Sigmoid colon (tissue), 4 donors: ENCODE data around the gene PCDHGA1.

Source experiments
- EP300 ChIP-seq, 4 donors: sonication (generic); formaldehyde crosslinking; IDR thresholded peaks; one replicate each; pipeline ENCODE4 v1.6.1; 2017; ENCODE audit warnings: antibody characterized with exemption in 4 of 4
- POLR2A ChIP-seq, 2 donors: fragments of 450-650 bp; IDR thresholded peaks; one replicate each; pipeline ENCODE4 v1.6.1; 2016; ENCODE audit warnings: antibody characterized with exemption in 2 of 2, mild to moderate bottlenecking in 2 of 2, moderate library complexity in 2 of 2
- POLR2AphosphoS5 ChIP-seq, 4 donors: sonication (generic); formaldehyde crosslinking; IDR thresholded peaks; one replicate each; pipeline ENCODE4 v1.6.1; 2017; ENCODE audit warnings: antibody characterized with exemption in 4 of 4
- TF ChIP-seq, protein P1 (sequence below), 4 experiments: fragments of 450-650 bp in 3 of 4; fragments of 200-600 bp in 1 of 4; IDR thresholded peaks; one replicate each; pipeline ENCODE4 v1.5.1; 2016 to 2019; ENCODE audit warnings: antibody characterized with exemption in 4 of 4, mild to moderate bottlenecking in 3 of 4, moderate library complexity in 2 of 4

DNA sequence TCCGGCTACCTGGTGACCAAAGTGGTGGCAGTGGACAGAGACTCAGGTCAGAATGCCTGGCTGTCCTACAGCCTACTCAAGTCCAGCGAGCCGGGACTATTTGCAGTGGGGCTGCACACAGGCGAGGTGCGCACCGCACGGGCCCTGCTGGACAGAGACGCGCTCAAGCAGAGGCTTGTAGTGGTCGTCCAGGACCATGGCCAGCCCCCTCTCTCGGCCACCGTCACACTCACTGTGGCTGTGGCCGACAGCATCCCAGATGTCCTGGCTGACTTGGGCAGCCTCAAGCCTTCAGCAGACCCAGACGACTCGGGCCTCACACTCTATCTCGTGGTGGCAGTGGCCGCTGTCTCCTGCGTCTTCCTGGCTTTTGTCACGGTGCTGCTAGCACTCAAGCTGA lies 26.6 kb downstream of the PCDHGA1 start:
- TF ChIP-seq, protein P1, sequence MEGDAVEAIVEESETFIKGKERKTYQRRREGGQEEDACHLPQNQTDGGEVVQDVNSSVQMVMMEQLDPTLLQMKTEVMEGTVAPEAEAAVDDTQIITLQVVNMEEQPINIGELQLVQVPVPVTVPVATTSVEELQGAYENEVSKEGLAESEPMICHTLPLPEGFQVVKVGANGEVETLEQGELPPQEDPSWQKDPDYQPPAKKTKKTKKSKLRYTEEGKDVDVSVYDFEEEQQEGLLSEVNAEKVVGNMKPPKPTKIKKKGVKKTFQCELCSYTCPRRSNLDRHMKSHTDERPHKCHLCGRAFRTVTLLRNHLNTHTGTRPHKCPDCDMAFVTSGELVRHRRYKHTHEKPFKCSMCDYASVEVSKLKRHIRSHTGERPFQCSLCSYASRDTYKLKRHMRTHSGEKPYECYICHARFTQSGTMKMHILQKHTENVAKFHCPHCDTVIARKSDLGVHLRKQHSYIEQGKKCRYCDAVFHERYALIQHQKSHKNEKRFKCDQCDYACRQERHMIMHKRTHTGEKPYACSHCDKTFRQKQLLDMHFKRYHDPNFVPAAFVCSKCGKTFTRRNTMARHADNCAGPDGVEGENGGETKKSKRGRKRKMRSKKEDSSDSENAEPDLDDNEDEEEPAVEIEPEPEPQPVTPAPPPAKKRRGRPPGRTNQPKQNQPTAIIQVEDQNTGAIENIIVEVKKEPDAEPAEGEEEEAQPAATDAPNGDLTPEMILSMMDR (IDR thresholded peaks at IDR 0.05) = no peak
- TF ChIP-seq POLR2AphosphoS5 (IDR thresholded peaks at IDR 0.05) (no peak), EP300 (IDR thresholded peaks at IDR 0.05) (no peak), POLR2A (IDR thresholded peaks at IDR 0.05) (no peak)
